Globus pallidus (tissue), 1 donor: ENCODE data around the gene FKBP1B.
"Not testable (repeated sequence)": the region's sequence is repeated elsewhere in the genome, so short reads cannot be mapped to it uniquely, and the experiment has no call there.

Source experiments
- DNase-seq: peaks from one replicate; pipeline ENCODE4 v3.0.0-alpha.2; 2015; ENCODE audit warnings: low spot score

The FKBP1B gene

GRCh38 chr2:24065341-24065740 lies 15.8 kb downstream of the FKBP1B start:
- DNase-seq, result no peak

DNA sequence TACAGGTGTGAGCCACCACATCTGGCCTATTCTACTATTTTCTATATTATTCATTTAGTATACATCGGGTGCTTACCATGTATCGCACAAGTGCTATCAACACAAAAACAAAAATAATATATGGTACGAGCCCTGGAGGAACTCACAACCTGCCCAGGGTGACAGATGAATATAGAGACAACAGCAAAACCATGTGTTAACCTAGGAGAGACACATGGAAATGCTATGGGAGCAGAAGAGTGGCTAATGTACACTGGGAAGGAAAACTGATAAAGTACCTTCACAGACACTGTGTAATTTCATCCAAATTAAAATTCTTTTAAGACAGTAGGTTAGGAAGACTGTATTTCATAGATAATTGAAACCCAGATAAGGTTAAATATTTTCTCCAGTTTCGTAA lies 22.7 kb downstream of the FKBP1B start:
- DNase-seq, result no peak

DNA sequence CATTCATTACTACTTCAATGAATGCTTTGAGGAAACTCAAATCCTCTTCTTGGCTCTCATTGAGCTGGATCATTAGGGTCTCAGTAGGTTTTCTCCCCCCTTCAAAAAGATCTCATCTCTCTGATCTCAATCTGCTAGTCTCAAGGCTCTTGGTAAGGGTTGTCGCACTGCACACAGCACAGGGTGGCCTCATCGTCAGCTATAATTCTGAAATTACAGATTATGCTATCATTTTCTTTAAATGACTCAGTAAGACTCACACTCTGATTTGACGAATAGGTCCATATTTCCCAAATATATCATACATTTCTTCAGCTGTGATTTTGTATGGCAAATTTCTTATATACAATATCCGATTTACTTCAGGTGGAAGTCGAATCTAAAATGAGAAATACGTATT lies 24.3 kb downstream of the FKBP1B start:
- no peak for DNase-seq

DNA sequence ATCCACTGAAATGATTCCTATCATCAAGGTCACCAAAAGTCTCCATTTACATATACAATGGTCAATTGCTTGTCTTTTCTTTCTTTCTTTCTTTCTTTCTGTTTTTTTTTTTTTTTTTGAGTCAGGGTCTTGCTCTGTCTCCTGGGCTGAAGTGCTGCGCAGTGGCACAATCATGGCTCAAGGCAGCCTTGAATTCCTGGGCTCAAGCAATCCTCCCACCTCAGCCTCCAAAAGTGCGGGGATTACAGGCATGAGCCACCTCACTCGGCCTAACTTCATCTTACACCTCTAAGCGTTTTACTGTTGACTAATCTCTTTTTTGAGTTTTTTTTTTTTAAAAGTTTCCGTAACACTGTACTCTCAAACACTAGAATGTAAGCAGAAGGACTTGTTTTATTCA lies 25.7 kb downstream of the FKBP1B start:
- DNase-seq, result no peak

DNA sequence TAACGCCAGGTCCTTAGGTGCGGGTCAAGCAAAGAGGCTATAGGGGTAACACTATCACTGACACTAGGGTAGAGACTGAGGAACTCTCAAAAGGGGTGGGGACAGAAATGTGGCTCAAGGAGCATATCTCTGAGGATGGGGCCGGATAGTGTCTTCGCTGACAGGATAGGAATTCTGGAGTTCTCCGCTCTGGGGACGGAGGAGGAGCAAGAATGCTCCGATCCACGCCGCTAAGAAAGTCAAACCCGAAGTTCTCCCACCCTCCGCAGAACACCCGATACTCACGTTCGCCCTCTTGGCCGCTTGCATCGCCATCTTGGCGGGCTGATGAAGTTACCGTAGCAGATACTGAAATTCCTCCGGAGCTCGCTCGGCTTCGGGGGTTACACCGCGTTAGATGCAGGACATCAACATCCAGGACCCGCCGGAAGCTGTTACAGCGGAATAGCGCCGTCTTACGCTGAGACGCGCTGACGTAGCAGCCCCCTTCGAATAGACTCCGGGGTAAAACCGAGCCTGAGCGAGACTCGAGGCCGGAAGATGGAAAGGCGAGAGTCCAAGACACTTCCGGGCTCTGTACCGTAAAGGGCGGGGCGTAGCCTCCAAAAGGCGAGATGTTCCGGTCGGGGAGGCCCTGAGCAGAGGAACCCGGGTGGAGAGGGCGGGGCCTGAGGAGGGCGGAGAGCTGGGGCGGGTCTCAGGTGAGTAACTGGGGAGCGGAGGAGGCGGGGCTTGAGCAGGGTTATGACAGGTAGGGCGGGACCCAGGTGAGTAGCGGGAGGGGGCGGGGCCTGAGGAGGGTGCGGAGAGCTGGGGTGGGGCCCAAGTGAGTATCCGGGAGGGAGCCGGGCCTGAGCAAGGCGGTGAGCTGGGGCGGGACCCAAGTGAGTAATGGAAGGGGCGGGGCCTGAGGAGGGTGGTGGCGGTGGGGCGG lies 26.6 kb downstream of the FKBP1B start, which contains the start of gene SF3B6:
SF3B6 (minus strand) TSS at position 412 of the 934 bp plus-strand sequence; CDS start at position 315, 97 bp downstream.
- DNase-seq, result peak; percentile 97

- DNase-seq, result peak; percentile 26
Observed at GRCh38 chr2:24076849-24077534, 27.5 kb downstream of the FKBP1B start.

DNA sequence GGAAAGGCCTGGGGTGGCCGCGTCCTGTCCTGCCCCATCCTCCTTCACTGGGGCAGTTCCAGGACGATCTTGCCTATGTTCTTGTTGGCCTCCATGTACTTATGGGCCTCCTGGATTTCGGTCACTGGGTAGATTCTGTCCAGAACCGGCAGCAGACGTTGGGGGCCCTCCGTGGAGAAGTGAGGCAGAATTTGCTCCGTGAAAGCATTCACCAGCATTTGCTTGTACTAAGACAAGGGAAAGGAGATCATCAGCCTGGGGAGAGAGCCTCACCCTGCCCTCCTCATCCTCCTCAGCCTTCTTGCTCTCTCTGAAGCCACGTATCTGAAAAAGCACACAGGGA lies 28.0 kb downstream of the FKBP1B start:
- DNase-seq, result no peak

- DNase-seq, result no peak
Observed at GRCh38 chr2:24077879-24078278, 28.3 kb downstream of the FKBP1B start.

DNA sequence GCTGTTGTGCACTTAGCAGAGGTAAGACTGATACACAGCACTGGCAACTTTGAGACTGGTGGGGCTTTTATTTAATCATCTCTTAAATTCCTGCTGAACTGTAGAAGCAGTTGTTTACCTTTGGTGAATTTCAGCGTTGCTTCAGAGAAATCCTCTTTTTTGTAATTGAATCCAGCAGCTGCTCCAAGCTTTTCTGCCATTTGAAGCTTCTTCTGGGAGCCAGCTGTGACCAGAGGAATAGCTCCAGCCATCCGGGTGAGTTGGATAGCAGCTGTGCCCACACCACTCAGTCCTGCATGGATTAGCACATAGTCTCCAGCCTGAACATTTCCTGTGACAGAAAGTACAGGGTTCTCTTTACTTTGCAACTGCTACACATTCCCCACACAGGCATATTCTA lies 31.2 kb downstream of the FKBP1B start:
- no peak for DNase-seq

GRCh38 chr2:24082787-24083566 lies 33.4 kb downstream of the FKBP1B start:
- no peak for DNase-seq

DNA sequence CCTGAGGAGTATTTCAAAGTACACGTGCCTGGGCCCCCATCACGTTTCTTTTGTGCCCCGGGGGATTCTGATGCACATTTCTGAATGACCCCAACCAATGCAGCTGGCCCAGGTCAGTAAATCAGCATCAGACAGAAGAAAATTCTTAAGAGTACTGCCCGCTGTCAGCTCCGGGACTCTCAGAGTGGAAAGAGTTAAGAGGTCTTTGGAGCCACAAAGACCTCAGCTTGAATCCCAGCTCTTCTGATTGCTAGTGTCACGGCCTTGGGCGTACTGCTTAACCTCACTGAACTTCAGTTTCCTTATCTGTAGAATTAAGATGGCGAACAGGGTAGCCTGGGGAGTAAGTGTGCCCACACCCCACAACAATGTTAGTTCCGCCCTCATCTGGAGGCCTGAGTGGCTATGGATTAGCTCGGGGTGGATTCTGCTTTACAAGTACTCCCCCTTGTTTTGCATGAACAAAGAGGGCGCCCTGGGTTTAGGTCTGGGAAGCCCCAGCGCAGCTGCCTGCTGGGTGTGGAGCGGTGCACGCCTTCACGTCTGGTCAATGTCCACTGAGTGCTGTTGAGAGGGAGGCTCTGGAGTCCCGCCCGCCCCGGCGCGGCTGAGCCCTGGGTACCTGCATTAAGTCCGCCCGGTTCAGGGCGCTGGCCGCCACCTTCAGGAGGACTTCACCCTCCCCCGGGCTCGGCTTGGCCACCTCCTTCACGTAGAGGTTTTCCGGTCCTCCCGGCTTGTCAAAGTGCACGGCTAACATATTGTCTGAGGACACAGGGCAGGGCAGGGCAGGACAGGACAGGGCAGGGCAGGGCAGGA lies 34.2 kb downstream of the FKBP1B start:
- DNase-seq, result no peak

- DNase-seq, result peak; percentile 73
Observed at GRCh38 chr2:24084386-24085199, 35.1 kb downstream of the FKBP1B start, which contains the start of gene TP53I3. Gene TP53I3, minus strand, starts transcription at chr2:24084834. Its CDS starts 508 bp downstream, at chr2:24084326.

GRCh38 chr2:24085200-24085489 lies 35.6 kb downstream of the FKBP1B start:
- DNase-seq, result no peak

GRCh38 chr2:24086241-24086640 lies 36.7 kb downstream of the FKBP1B start:
- DNase-seq, result no peak

GRCh38 chr2:24087032-24087431 lies 37.5 kb downstream of the FKBP1B start:
- no peak for DNase-seq

DNA sequence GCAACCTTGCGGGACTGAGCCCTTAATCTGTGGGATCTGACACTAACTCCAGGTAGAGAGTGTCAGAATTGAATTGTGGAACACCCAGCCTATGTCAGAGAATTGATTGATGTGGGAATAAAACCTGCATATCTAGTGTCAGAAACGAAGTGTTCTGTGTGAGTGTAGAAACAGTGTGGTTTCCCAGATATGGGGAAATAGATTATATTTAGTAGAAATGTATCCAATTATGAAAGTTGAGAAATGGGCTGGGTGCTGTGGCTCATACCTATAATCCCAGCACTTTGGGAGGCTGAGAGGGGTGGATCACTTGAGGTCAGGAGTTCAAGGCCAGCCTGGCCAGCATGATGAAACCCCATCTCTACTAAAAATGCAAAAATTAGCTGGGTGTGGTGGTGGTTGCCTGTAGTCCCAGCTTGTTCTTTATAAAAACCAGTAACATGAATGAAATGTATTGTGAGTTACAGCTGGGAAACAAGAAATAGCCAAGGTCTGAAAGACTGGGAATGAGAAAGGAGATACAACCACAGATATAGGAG lies 39.3 kb downstream of the FKBP1B start:
- no peak for DNase-seq

- DNase-seq, result not testable (repeated sequence)
Observed at GRCh38 chr2:24093270-24093669, 43.7 kb downstream of the FKBP1B start.

- not testable (repeated sequence) for DNase-seq
Observed at GRCh38 chr2:24095171-24095677, 45.7 kb downstream of the FKBP1B start.

GRCh38 chr2:24100732-24101131 lies 51.2 kb downstream of the FKBP1B start:
- not testable (repeated sequence) for DNase-seq

GRCh38 chr2:24101992-24102391 lies 52.5 kb downstream of the FKBP1B start:
- DNase-seq, result no peak
